HG03175 (cell line): Measurements from ENCODE around the gene FLCN.
A peak's percentile ranks its signal among the peaks of the same experiment; 100 is the strongest.

Experiments
- ATAC-seq: cut with Tn5 transposase; IDR thresholded peaks from one replicate; pipeline ENCODE4 v1.9.1; 2021; ENCODE audit warnings: mild to moderate bottlenecking, moderate library complexity; ENCODE audit not compliant: unreplicated experiment

The FLCN gene

GRCh38 chr17:17188586-17188985 is 48.4 kb downstream of the FLCN start:
- ATAC-seq, result no peak

GRCh38 chr17:17186551-17187505 is 50.1 kb downstream of the FLCN start:
- ATAC-seq, result no peak

DNA sequence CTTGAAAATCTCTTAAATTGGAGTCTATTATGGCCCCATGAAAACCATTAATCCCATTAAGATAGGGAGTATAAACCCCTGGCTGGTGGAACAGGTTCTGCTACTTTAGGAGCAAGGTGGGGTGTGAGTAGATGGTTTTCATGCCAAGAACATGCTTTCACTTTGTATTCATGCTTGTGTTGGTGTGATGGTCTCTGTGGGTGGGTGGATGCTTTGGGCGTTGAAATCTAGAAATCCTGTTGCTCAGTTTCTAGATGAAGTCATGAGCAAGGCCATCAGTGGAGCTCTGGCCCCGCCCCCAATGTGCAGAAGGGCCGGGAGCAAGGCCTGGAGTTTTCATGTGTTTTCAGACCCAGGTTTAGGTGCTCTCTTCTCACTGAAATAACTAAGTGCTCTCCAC is 50.9 kb downstream of the FLCN start:
- no peak for ATAC-seq

DNA sequence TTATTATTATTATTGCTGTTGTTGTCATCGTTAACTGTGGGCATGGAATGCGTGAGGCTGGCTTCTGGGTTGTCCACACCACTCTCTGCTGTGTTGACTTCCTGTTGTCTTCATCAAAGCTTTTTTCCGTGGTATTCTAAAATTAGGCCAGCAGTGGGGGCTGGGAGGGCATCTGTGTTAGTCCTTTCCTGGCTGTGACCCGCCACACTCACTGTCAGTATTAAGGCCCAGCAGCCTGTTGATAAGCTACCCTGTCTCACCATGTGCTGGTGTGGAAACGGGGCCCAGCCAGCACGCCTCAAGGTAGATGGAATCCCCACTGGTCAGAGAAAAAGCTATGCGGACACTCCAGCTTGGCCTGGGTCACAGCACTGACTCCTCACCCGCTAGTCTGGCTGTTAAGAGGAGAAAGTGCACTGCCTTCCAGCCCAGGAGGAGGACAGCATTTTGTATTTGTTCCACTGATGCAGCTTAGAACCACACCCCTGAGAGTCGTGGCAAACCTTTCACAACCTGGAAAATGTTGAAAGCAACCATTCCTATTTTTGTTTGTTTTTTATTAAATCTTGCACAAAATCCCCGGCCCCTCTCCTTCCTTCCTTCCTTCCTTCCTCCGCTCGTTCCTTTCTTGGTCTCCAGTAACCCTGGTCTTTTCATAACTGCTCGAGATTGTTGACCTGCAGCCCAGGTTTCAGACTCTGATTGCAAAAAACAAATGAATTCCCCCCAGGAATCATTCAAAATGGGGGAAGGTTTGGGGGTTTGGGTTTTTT is 51.8 kb downstream of the FLCN start:
- ATAC-seq, result peak; percentile 56

DNA sequence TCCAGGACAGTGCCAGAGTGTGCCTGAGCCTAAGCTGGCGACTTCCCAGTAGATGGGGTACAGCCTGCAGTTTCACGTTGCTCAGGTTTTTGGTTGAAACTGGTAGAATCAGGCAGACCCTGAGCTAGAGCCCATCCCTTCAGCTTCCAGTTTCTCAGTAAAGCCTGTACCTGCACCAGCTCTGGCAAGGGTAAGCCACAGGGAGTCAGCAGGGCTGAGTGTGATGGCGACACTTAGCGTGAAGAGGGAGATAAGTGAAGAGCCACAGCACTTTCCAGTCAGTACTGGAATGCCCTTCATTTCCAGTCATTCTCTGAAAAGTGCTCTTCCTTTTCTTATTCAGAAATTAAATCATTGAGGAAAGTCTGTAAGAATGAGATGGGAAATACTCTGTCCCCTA is 53.2 kb downstream of the FLCN start:
- no peak for ATAC-seq

DNA sequence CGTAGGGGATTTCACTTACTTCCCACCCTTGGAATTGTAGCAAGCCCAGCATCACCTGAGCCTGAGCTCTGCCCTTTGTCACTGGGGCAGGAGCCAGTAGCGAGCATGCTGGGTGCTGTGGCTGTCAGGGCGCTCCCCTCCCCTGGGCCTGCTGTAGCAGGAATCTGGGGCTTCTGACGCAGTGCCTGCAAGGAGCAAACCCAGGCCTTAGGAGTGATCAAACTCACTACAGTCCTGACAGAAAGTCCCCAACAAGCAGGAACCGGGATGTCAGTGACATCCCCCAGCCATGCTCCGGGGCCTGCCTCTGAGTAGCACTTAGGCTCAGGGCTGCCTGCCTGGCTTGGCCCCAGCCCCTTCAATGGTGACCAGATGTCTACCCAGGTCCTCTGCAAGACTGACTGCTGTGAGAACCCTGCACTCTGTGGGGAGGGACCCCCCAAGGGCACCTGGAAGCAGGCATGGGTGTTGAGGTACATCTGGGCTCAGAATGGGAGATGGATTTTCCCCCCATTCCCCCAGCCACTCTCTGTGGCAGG is 54.3 kb downstream of the FLCN start:
- ATAC-seq, result no peak

- no peak for ATAC-seq
Measured at GRCh38 chr17:17181666-17182597, 55.0 kb downstream of the FLCN start.

DNA sequence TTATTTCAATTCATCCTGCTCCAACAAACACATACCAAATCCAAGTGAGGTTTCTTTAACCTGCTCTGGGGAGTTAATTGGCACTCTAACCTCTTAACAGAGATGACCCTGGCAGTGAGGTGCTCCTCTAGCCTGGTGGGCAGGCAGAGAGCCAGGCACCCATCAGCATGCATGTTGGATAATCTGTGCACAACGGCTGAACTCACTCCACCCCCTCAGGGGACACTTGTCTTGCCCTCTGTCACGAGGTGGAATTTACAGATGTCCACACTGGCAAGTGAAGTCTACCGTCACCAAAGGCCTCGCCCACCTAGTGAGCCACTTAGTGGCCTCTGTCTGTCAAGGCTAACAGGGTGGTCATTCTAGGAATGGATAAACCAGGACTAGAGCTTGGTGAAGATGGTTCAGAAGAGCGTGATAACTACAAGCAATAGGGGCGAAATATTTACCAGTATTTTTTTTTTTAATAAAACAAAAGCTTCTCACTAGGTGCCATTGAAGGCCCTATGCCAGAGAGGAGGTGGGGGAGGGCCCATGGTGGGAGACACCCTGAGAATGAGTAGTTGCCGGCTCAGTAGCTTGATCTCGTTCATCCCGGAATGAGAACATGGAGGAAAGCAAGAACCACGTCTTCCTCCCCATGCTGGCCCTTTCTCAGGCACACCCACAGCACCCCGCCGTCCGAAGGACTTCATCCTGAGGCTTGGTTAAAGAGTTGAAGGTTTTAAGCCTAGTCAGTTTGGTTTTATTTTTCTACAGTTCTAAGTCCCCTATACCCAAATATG is 56.0 kb downstream of the FLCN start:
- ATAC-seq, result no peak

DNA sequence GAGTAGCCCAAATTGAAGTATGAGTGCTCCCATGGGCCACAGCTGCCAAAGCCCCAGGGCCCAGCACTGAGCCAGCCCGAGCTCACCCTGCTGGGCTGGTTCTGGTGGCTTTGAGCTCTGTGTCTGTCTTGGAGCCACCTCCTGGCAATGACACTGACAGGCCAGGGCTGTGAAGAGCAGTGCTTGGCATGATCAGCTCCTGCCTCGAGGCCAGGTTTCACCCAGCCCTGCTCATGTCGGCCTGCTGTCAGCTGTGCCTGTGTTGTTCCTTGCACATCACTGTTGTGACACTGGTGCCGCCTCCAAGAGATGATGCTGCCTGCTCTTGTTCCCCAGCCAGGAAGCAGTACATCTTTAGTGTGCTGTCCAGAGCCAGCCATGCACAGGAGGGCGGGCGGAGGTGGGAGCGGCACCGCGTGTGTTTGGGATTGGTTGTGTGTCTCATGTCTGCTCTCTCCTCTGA is 56.8 kb downstream of the FLCN start:
- ATAC-seq, result no peak

DNA sequence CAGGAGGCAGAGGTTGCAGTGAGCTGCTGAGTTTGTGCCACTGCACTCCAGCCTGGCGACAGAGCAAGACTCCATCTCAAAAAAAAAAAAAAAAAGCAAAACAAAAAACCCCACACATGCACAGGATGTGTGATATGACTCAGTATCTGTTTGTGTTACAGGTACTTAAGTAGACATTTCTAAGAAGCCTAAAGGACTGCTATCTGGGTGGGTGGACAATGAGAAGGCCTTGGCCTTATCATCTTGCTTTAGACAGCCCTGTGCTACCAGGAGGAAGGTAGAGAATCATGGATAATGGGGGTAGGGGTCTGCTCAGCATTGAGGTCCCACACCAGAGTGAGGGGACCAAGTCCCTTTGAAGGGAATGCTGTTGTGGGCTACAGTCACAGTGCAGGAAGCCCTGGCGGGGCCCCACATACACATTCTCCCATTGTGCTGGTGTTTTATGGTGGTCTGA is 57.6 kb downstream of the FLCN start:
- ATAC-seq, result no peak

DNA sequence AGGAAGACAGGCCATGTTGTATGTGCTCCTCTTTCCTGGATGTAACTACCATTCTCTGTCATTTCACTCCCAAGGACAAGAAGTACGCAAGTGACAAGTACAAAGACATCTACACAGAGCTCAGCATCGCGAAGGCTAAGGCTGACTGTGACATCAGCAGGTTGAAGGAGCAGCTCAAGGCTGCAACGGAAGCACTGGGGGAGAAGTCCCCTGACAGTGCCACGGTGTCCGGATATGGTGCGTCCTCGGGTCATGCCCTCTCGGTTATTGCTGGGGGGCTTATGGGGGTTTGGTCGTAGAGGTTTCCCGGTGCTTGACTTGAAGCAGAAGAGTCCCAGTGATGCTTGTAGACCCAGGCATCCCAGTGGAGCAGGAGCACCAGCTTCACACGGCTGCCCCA is 59.8 kb downstream of the FLCN start:
- ATAC-seq, result no peak

- ATAC-seq, result no peak
Measured at GRCh38 chr17:17176341-17176740, 60.6 kb downstream of the FLCN start.

DNA sequence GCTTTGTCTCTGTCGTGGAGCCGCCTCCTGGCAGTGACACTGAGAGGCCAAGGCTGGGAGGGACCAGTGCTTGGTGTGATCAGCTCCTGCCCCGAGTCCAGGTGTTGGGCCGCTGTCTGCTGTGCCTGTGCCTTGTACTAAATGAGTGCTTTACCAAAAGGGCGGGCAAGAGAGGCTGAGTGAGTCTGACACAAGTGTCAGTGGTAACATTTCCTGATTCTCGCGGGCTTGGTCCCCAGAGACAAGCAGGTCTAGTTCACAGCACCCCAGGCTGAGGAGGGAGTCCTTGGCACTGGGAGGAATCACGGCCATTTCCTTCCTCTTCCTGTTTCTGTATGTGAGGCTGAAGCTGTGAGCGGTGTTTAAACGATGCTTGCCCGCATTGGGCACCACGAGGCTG is 61.1 kb downstream of the FLCN start:
- peak; percentile 62 for ATAC-seq

- ATAC-seq, result no peak
Measured at GRCh38 chr17:17175340-17175739, 61.6 kb downstream of the FLCN start.

DNA sequence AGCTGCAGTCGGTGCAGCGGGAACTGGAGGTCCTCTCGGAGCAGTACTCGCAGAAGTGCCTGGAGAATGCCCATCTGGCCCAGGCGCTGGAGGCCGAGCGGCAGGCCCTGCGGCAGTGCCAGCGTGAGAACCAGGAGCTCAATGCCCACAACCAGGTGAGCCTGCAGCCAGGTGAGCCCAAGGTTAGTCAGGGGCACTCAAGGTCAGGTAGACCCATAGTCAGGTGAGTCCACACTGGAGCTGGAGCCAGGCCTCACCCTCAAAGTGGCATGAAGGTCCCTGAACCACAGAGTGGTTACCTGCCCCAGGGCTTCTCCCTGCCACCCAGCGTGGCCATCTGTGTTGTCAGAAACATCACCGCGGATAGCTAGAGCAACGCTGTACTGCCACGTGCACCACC is 63.0 kb downstream of the FLCN start:
- ATAC-seq, result no peak

DNA sequence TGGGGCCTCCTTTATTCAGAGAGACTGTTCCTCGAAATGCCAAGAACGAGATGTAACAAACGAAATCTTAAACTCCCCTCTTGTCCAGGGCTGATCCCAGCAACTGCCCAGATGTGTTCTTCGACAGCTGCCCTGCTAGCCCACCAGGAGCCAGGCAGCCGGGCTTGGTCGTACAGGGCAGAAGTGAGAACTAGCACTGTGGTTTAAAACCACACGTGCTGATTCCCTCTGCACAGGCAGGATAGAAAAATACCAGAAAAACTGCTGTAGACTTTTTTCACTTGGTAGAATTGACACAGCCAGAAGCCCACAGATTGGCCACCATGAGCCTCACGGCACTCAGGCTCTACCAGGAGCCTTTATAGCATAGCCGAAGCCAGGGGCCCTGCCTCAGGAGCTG is 64.0 kb downstream of the FLCN start:
- ATAC-seq, result no peak

DNA sequence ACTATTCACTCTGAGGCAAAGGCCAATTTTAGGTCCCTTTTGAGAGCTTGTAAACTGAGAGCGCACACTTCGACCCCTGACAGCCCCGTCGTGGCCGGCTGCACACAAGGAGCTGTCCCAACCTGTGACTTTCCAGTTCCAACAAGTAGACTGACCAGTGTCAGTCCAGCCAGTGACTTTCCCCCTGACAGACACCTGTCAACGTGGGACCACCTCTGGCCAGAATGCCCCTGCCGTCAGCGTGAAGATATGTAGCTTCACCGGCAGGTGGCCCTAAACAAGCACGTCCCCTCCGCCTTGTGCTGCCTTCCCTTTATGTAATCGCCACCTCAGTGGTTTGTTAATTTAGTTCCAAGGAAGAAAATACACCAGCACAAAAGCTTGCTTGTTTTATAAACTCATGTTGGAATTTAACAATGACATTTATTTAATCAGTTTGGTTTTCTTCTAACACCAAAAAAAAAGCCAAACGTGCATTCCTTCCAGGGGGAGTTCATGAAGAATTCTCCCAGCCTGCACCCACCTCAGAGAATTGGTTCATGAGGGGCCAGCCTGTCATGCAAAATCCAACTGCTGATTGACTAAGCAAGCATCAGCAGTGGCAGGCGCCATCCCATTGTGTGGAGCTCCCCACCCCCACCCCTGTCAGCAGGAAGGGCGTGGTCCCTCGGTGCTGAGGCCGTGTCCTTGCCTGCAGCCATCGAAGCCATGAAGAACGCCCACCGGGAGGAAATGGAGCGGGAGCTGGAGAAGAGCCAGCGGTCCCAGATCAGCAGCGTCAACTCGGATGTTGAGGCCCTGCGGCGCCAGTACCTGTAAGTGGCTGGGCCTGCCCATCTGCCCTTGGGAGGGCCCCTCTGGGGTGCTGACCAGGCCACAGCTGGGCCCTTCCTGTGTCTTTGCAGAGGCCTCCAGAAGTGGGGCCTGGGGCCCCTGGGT is 64.7 kb downstream of the FLCN start:
- no peak for ATAC-seq

- no peak for ATAC-seq
Measured at GRCh38 chr17:17171186-17171585, 65.8 kb downstream of the FLCN start.
